Keratinocyte (primary cell): Measurements from ENCODE around the gene ITPR2.

Experiments
- CTCF ChIP-seq, 3 experiments: IDR thresholded peaks in 1 of 3; conservative IDR thresholded peaks in 1 of 3; optimal IDR thresholded peaks in 1 of 3; 2 replicates in 2 of 3; 3 replicates in 1 of 3; pipeline versions ENCODE3 to v1.5.1; 2011; ENCODE audit warnings: low read length in 3 of 3, mild to moderate bottlenecking in 3 of 3, moderate library complexity in 2 of 3, control low read depth in 1 of 3, inconsistent platforms in 1 of 3; ENCODE audit not compliant: insufficient read depth in 2 of 3; ENCODE audit errors: extremely low read depth in 1 of 3
- EZH2 ChIP-seq: IDR thresholded peaks from one replicate; pipeline ENCODE4 v1.6.1; 2012; ENCODE audit warnings: inconsistent platforms, mild to moderate bottlenecking, low read length, moderate library complexity

DNA sequence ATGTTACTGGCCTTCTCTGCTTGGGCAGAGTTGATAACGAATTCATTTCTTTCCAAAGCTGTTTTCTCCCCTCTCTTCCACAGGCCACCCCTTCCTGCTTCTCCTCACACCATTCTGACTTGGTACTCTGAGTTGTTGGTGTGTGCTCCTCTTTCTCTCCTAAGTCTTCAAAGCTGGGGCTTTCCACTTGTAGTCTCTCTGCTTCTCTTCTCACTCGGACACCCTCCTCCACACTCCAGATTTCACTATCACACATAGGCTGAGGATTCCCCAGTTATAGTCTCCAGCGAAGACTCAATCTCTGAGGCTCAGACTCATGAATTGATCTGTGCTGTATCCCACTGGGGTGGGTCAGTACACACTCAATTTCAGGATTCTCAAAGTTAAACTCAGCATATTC lies 436.6 kb downstream of the ITPR2 start:
- TF ChIP-seq CTCF (optimal IDR thresholded peaks at IDR 0.05 in 1 of 3, IDR thresholded peaks at IDR 0.05 in 1 of 3, conservative IDR thresholded peaks at IDR 0.05 in 1 of 3; ENCODE audit: extremely low read depth in 1 of 3, insufficient read depth in 2 of 3, low read length in 3 of 3) = no peak
- TF ChIP-seq EZH2 = no peak
